Measurements from ENCODE around the gene RMDN2. TPM values are rescaled to one million over a fixed set of nuclear protein-coding genes. Genes with fewer than 3 reads are reported as not detected.
"Not testable (repeated sequence)": the region's sequence is repeated elsewhere in the genome, so short reads cannot be mapped to it uniquely, and the experiment has no call there.

The RMDN2 gene
- total RNA-seq, 5 donors from 2014 or later (not counting 1 experiment from before 2014, with no cell fraction given), result 2.4 to 5.0 (median 3.5) TPM

DNA sequence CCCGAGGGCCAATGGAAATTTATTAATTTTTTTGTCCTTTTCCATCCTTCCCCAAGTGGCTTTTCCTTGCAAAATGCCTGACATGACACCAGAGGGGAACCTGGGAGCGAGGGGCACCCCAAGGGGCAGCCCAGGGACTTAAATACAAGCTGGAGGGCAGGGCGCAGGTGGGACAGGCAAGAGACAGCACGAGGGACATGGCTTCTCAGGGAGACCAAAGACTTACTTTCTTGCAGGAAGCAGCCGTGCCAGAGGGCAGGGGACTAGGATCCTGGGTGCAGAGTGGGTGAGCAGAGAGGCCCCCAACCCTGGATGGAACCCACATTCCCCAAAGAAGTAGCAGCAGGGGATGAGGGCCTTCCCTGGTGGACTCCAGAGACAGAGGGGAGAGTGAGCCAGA is 5.3 kb downstream of the RMDN2 start:
- H3K27me3 Mint-ChIP-seq; DNase-seq; H3K27ac Mint-ChIP-seq; ATAC-seq (replicated peaks in 1 of 4); CTCF ChIA-PET; H3K4me3 ChIP-seq (ENCODE audit: control insufficient read depth in 1 of 2, extremely low read depth in 1 of 2, low read length in 1 of 2); H3K27me3 ChIP-seq (replicated peaks in 1 of 2; ENCODE audit: control insufficient read depth in 2 of 2, extremely low read depth in 1 of 2, insufficient read depth in 2 of 2, low read length in 1 of 2); H3K27ac ChIP-seq (ENCODE audit: low read length); H3K4me3 Mint-ChIP-seq; POLR2A ChIA-PET; H3K9me3 Mint-ChIP-seq; H3K36me3 ChIP-seq (ENCODE audit: control insufficient read depth in 2 of 2, extremely low read depth in 1 of 2, insufficient read depth in 1 of 2, low read length in 1 of 2); H3K9me3 ChIP-seq: not testable (repeated sequence)
- Mint-ChIP-seq H3K36me3 (peaks cover 16% of the 10 kb centered on the region), H3K4me1 (peaks cover 29 to 36% (median 36%) of the 10 kb centered on the region in 3 donors)
- peaks cover 5 to 11% of the 10 kb centered on the region in 2 experiments for H3K4me1 ChIP-seq (ENCODE audit: control insufficient read depth in 1 of 2, extremely low read depth in 1 of 2, insufficient read depth in 2 of 2, low read length in 2 of 2)
- 83% methylated on average over 4 of the region's 5 CpGs for WGBS (ENCODE audit: insufficient coverage)

DNA sequence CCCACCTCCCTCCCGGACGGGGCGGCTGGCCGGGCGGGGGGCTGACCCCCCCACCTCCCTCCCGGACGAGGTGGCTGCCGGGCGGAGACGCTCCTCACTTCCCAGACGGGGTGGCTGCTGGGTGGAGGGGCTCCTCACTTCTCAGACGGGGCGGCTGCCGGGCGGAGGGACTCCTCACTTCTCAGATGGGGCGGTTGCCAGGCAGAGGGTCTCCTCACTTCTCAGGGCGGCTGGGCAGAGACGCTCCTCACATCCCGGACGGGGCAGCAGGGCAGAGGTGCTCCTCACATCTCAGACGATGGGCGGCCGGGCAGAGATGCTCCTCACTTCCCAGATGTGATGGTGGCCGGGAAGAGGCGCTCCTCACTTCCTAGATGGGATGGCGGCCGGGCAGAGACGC is 7.8 kb downstream of the RMDN2 start:
- H3K9me3 ChIP-seq; H3K27me3 ChIP-seq (replicated peaks in 1 of 2; ENCODE audit: control insufficient read depth in 2 of 2, extremely low read depth in 1 of 2, insufficient read depth in 2 of 2, low read length in 1 of 2); H3K4me3 ChIP-seq (ENCODE audit: control insufficient read depth in 1 of 2, extremely low read depth in 1 of 2, low read length in 1 of 2); ATAC-seq (replicated peaks in 1 of 4); H3K36me3 ChIP-seq (ENCODE audit: control insufficient read depth in 2 of 2, extremely low read depth in 1 of 2, insufficient read depth in 1 of 2, low read length in 1 of 2); H3K4me3 Mint-ChIP-seq; H3K27ac ChIP-seq (ENCODE audit: low read length); H3K27me3 Mint-ChIP-seq; H3K9me3 Mint-ChIP-seq; CTCF ChIA-PET; H3K27ac Mint-ChIP-seq; POLR2A ChIA-PET; DNase-seq: not testable (repeated sequence)
- Mint-ChIP-seq H3K36me3 (peaks cover 16% of the 10 kb centered on the region), H3K4me1 (peaks cover 46 to 50% (median 49%) of the 10 kb centered on the region in 3 donors)
- no CpG with 5 or more reads among the region's 28 CpGs for WGBS (ENCODE audit: insufficient coverage)
- H3K4me1 ChIP-seq (ENCODE audit: control insufficient read depth in 1 of 2, extremely low read depth in 1 of 2, insufficient read depth in 2 of 2, low read length in 2 of 2), result peaks cover 0 to 14% of the 10 kb centered on the region in 2 experiments

DNA sequence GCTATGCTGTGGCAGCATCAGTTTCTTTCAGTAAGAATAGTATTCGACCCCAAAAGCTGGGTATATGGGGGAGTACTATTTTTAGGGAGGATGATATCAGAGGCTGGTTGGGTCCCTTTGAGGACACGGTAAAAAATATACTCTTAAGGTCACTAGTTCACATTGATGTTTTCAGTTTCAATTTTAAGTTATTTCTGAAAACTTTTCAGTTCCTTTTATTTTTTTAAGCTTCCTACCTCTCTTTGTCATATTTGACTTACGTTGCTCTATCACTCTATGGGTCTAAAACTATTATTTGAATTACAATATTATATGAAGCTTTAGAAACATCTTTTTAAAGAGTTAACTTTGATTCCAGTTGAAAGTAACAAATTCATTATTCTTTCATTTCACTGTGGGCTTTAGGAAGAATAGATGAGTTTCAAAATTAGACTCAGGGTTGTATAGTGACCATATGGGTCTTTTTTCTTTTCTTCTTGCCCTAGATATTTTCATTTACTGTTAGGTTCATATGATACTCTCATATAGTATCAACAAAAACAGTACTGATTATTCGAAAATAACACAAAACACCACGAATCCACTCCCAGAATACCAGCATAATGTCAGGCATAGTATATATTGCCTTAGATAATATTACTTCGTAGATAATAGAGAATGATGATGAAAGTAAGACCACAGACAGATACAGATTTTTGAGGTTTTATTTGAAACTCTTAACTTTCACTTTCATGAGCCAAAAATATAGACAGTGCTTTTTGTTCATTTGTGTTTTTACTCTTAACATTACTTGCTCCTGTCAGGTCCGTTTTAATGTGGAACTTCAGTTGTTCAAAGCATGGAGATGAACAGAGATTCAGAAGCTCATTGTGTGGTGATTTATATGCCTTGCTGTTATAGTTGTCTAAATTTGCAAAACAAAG is 9.8 kb downstream of the RMDN2 start:
- no peak for DNase-seq
- peaks cover 38 to 44% (median 42%) of the 10 kb centered on the region in 3 donors for H3K4me1 Mint-ChIP-seq
- Histone ChIP-seq H3K4me1 (ENCODE audit: control insufficient read depth in 1 of 2, extremely low read depth in 1 of 2, insufficient read depth in 2 of 2, low read length in 2 of 2) (peaks cover 0 to 14% of the 10 kb centered on the region in 2 experiments), H3K9me3 (no peaks in the 10 kb centered on the region), H3K27me3 (replicated peaks in 1 of 2; ENCODE audit: control insufficient read depth in 2 of 2, extremely low read depth in 1 of 2, insufficient read depth in 2 of 2, low read length in 1 of 2) (no peaks in the 10 kb centered on the region), H3K27ac (ENCODE audit: low read length) (no peak overlapping the region), H3K4me3 (ENCODE audit: control insufficient read depth in 1 of 2, extremely low read depth in 1 of 2, low read length in 1 of 2) (no peak overlapping the region), H3K36me3 (ENCODE audit: control insufficient read depth in 2 of 2, extremely low read depth in 1 of 2, insufficient read depth in 1 of 2, low read length in 1 of 2) (no peaks in the 10 kb centered on the region)
- ChIA-PET POLR2A (interaction anchor here (0.6 kb wide), 2 partner anchors 29 to 513 kb away, joined by 3 read pairs; no protein-coding TSS in a partner anchor), CTCF (no interaction called here)
- peak overlapping the region; percentile 72 to 77 for H3K27ac Mint-ChIP-seq
- no peaks in the 10 kb centered on the region for H3K27me3 Mint-ChIP-seq
- H3K4me3 Mint-ChIP-seq, result peak overlapping the region; percentile 71 to 77 (median 75)
- WGBS (ENCODE audit: insufficient coverage), result no CpG with 5 or more reads among the region's 7 CpGs
- H3K9me3 Mint-ChIP-seq, result peaks cover 9 to 21% (median 13%) of the 10 kb centered on the region in 3 donors
- ATAC-seq (replicated peaks in 1 of 4), result peak in 2 of 4 experiments; percentile 30 to 71
- H3K36me3 Mint-ChIP-seq, result peaks cover 28% of the 10 kb centered on the region

DNA sequence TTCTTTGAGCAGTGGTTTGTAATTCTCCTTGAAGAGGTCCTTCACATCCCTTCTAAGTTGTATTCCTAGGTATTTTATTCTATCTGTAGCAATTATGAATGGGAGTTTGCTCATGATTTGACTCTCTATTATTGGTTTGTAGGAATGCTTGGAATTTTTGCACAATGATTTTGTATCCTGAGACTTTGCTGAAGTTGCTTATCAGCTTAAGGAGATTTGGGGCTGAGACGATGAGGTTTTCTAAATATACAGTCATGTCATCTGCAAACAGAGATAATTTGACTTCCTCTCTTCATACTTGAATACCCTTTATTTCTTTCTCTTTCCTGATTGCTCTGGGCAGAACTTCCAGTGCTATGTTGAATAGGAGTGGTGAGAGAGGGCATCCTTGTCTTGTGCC is 12.5 kb downstream of the RMDN2 start:
- POLR2A ChIA-PET; H3K4me3 Mint-ChIP-seq; H3K27me3 ChIP-seq (replicated peaks in 1 of 2; ENCODE audit: control insufficient read depth in 2 of 2, extremely low read depth in 1 of 2, insufficient read depth in 2 of 2, low read length in 1 of 2); H3K27me3 Mint-ChIP-seq; H3K27ac ChIP-seq (ENCODE audit: low read length); H3K36me3 ChIP-seq (ENCODE audit: control insufficient read depth in 2 of 2, extremely low read depth in 1 of 2, insufficient read depth in 1 of 2, low read length in 1 of 2); H3K9me3 ChIP-seq; CTCF ChIA-PET; ATAC-seq (replicated peaks in 1 of 4); DNase-seq; H3K27ac Mint-ChIP-seq; H3K4me3 ChIP-seq (ENCODE audit: control insufficient read depth in 1 of 2, extremely low read depth in 1 of 2, low read length in 1 of 2): not testable (repeated sequence)
- peaks cover 42 to 50% (median 44%) of the 10 kb centered on the region in 3 donors for H3K4me1 Mint-ChIP-seq
- peaks cover 14 to 26% (median 22%) of the 10 kb centered on the region in 3 donors for H3K9me3 Mint-ChIP-seq
- peaks cover 26% of the 10 kb centered on the region for H3K36me3 Mint-ChIP-seq
- no CpG with 5 or more reads among the region's 1 CpG for WGBS (ENCODE audit: insufficient coverage)
- peaks cover 0 to 14% of the 10 kb centered on the region in 2 experiments for H3K4me1 ChIP-seq (ENCODE audit: control insufficient read depth in 1 of 2, extremely low read depth in 1 of 2, insufficient read depth in 2 of 2, low read length in 2 of 2)

DNA sequence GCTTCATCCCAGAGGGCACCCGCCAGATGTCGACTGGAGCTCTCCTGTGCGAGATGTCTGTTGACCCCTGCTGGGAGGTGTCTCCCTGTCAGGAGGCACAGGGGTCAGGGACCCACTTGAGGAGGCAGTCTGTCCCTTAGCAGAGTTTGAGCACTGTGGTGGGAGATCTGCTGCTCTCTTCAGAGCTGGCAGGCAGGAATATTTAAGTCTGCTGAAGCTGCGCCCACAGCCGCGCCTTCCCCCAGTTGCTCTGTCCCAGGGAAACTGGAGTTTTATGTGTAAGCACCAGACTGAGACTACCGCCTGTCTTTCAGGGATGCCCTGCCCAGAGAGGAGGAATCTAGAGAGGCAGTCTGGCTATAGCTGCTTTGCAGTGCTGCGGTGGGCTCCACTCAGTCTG is 16.2 kb downstream of the RMDN2 start:
- H3K4me3 ChIP-seq (ENCODE audit: control insufficient read depth in 1 of 2, extremely low read depth in 1 of 2, low read length in 1 of 2); H3K36me3 ChIP-seq (ENCODE audit: control insufficient read depth in 2 of 2, extremely low read depth in 1 of 2, insufficient read depth in 1 of 2, low read length in 1 of 2); H3K9me3 ChIP-seq; H3K27me3 ChIP-seq (replicated peaks in 1 of 2; ENCODE audit: control insufficient read depth in 2 of 2, extremely low read depth in 1 of 2, insufficient read depth in 2 of 2, low read length in 1 of 2); CTCF ChIA-PET; H3K27ac ChIP-seq (ENCODE audit: low read length); H3K27me3 Mint-ChIP-seq; H3K27ac Mint-ChIP-seq; H3K4me3 Mint-ChIP-seq; H3K4me1 ChIP-seq (ENCODE audit: control insufficient read depth in 1 of 2, extremely low read depth in 1 of 2, insufficient read depth in 2 of 2, low read length in 2 of 2); DNase-seq; POLR2A ChIA-PET; ATAC-seq (replicated peaks in 1 of 4): not testable (repeated sequence)
- WGBS (ENCODE audit: insufficient coverage), result 95% methylated on average over 7 of the region's 8 CpGs
- H3K36me3 Mint-ChIP-seq, result peaks cover 29% of the 10 kb centered on the region
- H3K9me3 Mint-ChIP-seq, result peaks cover 14 to 26% (median 22%) of the 10 kb centered on the region in 3 donors
- peaks cover 16 to 23% (median 21%) of the 10 kb centered on the region in 3 donors for H3K4me1 Mint-ChIP-seq

DNA sequence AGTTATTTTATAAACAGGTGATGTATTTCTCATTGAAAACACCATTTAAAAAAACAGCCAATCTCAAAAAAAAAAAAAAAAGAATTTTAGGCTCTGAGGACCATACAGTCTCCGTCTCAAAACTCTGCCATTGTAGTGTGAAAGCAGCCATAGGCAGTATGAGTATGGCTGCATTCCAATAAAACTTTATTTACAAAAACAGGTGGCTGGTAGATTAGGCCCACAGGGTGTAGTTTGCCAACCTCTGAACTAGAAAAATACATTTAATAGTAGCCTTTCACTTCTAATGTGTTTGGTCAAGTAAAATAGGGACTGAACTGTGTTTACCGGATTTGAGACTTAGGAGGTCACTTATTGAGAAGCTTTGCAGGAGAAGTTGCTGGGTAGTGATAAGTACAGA is 19.2 kb downstream of the RMDN2 start:
- H3K4me3 Mint-ChIP-seq, result no peak overlapping the region
- Histone ChIP-seq H3K27ac (ENCODE audit: low read length) (no peak overlapping the region), H3K9me3 (no peaks in the 10 kb centered on the region), H3K4me1 (ENCODE audit: control insufficient read depth in 1 of 2, extremely low read depth in 1 of 2, insufficient read depth in 2 of 2, low read length in 2 of 2) (no peaks in the 10 kb centered on the region), H3K36me3 (ENCODE audit: control insufficient read depth in 2 of 2, extremely low read depth in 1 of 2, insufficient read depth in 1 of 2, low read length in 1 of 2) (no peaks in the 10 kb centered on the region), H3K27me3 (replicated peaks in 1 of 2; ENCODE audit: control insufficient read depth in 2 of 2, extremely low read depth in 1 of 2, insufficient read depth in 2 of 2, low read length in 1 of 2) (peaks cover 0 to 5% of the 10 kb centered on the region in 2 experiments), H3K4me3 (ENCODE audit: control insufficient read depth in 1 of 2, extremely low read depth in 1 of 2, low read length in 1 of 2) (no peak overlapping the region)
- H3K27me3 Mint-ChIP-seq, result no peaks in the 10 kb centered on the region
- peaks cover 5 to 7% (median 5%) of the 10 kb centered on the region in 3 donors for H3K4me1 Mint-ChIP-seq
- DNase-seq (no peak), ATAC-seq (replicated peaks in 1 of 4) (no peak)
- no peak overlapping the region for H3K27ac Mint-ChIP-seq
- no CpG with 5 or more reads among the region's 2 CpGs for WGBS (ENCODE audit: insufficient coverage)
- H3K36me3 Mint-ChIP-seq, result peaks cover 18% of the 10 kb centered on the region
- H3K9me3 Mint-ChIP-seq, result peaks cover 8 to 12% (median 9%) of the 10 kb centered on the region in 3 donors
- ChIA-PET CTCF (no interaction called here), POLR2A (no interaction called here)

All from T-cell (primary cell).